GM19193 (cell line): Measurements from ENCODE around the gene DOCK9.

Experiments used
- POLR2A ChIP-seq: IDR thresholded peaks from 4 replicates; pipeline ENCODE4 v1.6.1; 2011; ENCODE audit not compliant: insufficient read depth, insufficient read length; ENCODE audit errors: extremely low read depth

The DOCK9 gene

DNA sequence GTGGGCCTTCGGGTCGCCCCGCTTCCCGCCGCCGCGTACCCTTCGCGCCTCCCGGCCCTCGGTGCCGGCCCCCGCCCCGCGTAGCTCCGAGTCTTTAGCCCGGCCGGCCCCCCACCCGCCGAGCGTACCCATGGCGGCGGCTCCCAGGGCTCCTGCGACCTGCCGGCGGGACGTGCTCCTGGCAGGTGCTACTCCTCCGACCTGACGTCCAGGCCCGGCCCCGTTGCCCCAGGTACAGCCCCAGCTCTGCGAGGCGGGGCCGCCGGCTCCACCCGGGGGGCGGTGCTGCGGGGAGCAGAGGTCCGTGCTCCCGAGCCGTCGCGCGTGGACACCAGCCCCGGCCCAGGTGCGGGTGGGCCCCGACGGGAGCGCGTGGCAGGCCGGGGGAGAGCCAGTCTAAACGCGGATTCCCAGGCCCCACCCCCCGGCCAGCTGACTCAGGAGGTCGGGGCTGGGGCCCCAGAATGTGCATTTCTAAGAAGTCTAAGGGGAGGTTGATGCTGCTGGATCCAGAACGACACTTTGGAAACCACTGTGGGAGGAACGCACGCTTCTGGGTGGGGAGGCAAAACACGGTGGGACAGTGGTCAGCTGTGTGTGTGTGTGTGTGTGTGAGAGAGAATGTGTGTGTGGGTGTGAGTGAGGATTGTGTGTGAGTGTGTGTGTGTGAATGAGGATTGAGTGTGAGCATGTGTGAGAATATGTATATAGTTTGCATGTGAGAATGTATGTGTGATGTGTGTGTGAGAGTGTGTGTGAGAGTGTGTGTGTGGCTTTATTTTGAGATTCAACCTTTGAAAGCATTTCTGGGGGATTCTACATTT lies 225.2 kb downstream of the DOCK9 start, which contains the start of gene SLC15A1:
SLC15A1 (minus strand) TSS at position 206 of the 824 bp plus-strand sequence; CDS start at position 132, 74 bp downstream.
- no peak for TF ChIP-seq POLR2A

GRCh38 chr13:98751861-98752466 lies 225.9 kb downstream of the DOCK9 start:
- TF ChIP-seq POLR2A: no peak

DNA sequence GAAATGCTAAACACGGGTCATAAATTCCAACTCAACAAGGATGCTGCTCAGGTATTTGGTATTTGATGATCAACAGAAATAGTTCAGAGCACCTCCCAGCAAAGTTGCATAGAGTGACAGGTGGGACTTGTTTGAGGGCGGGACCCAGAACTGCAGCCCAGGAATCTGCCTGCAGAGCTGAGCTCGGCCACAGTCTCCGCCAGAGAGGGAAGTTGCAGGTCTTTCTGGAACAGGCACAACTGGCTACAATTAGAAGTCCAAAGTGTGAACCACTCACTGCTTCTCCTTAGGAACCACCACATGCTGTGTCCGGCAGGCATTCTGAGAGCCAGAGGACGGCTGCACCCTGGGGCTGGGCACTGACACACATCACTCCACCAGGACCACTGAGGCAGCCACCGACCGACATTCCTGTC lies 226.5 kb downstream of the DOCK9 start:
- no peak for TF ChIP-seq POLR2A

DNA sequence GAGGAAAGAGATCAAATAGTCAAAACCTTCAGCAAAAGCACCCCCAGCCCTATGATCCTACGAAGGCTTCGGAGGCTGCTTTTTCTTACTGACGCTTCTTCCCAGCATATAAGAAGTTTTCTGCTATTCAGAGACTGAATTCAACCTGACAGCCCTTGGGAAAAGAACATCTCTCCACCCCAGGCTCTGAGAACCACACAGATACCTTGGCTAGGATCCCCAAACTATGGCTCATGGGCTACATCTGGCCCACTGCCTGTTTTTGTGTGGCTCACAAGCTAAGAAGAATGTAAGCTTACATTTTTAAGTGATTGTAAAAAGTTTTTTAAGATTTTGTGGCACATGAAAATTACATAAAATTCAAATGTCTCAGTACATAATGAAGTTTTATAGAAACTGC lies 228.4 kb downstream of the DOCK9 start:
- no peak for TF ChIP-seq POLR2A

DNA sequence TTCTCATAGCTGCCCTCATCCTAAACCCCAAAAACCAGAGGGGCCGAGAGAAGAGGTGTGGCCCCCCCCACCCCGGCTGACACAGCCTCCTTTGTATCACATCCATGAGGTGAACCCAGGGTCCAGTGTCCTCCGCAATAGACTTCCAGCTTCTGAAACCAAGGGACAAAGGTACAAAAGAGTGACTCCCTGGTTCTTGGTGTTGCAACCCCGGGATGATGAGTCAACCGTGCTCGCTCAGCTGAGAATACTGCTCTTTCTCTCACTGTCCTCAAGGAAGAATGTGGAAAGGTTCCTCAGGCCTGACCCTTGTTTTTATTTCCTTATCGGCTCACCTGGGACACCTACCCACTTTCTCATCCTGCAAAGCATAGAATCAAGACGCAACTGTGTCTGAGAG lies 230.9 kb downstream of the DOCK9 start:
- TF ChIP-seq POLR2A: no peak
